ENCODE data around the gene SLC26A4. TPM values are rescaled to one million over a fixed set of nuclear protein-coding genes. Genes with fewer than 3 reads are reported as not detected.

Gene SLC26A4
- total RNA-seq, 1 donor from 2014 or later, result 0.57 TPM

DNA sequence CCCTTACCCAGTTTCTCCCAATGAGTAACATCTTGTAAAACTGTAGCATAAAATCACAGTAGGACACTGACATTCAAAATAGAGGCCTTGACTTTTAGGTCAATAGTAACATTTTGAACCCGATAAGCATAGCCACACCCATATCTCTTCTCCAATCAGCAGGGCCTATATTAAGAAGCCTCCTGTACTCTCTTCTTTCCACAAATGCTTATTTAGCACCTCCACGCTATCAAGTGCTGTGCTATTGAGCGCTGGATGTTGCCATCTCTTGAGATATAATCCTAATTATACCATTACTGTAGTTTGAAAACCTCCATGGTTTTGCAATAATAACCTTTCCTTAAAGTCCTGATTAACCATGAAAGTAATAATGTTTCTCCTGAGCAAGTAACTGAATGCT, 43.2 kb downstream of the SLC26A4 start:
- no peak overlapping the region for H3K4me2 ChIP-seq (ENCODE audit: low read length)
- H3K27ac Mint-ChIP-seq (ENCODE audit: unreplicated experiment), result no peak overlapping the region
- no peaks in the 10 kb centered on the region for H3K4me1 ChIP-seq (ENCODE audit: insufficient read depth, low read length)
- H3K9me3 Mint-ChIP-seq (ENCODE audit: unreplicated experiment), result no peaks in the 10 kb centered on the region
- no peak overlapping the region for H3K27ac ChIP-seq (ENCODE audit: low read depth, low read length)
- no peaks in the 10 kb centered on the region for H3K4me1 Mint-ChIP-seq (ENCODE audit: low read depth, unreplicated experiment)
- DNase-seq (ENCODE audit: low read depth) (no peak), FAIRE-seq (no peak)
- TF ChIP-seq, protein P1, sequence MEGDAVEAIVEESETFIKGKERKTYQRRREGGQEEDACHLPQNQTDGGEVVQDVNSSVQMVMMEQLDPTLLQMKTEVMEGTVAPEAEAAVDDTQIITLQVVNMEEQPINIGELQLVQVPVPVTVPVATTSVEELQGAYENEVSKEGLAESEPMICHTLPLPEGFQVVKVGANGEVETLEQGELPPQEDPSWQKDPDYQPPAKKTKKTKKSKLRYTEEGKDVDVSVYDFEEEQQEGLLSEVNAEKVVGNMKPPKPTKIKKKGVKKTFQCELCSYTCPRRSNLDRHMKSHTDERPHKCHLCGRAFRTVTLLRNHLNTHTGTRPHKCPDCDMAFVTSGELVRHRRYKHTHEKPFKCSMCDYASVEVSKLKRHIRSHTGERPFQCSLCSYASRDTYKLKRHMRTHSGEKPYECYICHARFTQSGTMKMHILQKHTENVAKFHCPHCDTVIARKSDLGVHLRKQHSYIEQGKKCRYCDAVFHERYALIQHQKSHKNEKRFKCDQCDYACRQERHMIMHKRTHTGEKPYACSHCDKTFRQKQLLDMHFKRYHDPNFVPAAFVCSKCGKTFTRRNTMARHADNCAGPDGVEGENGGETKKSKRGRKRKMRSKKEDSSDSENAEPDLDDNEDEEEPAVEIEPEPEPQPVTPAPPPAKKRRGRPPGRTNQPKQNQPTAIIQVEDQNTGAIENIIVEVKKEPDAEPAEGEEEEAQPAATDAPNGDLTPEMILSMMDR (IDR thresholded peaks at IDR 0.05; ENCODE audit: insufficient read depth, low read depth, low read length), result no peak
- no peak for TF ChIP-seq EZH2 (IDR thresholded peaks at IDR 0.05; ENCODE audit: insufficient read depth, low read length)
- H3K27me3 ChIP-seq (ENCODE audit: insufficient read depth, low read length), result no peaks in the 10 kb centered on the region
- H3K36me3 ChIP-seq (ENCODE audit: insufficient read depth, low read length), result no peaks in the 10 kb centered on the region
- H3K4me3 Mint-ChIP-seq (ENCODE audit: unreplicated experiment), result no peak overlapping the region
- no peaks in the 10 kb centered on the region for H3K9me3 ChIP-seq (ENCODE audit: insufficient read depth, low read depth, low read length)
- H4K20me1 ChIP-seq (ENCODE audit: insufficient read depth, low read length), result no peaks in the 10 kb centered on the region
- H3K4me3 ChIP-seq (ENCODE audit: insufficient read depth, low read depth, low read length), result no peak overlapping the region
- no peaks in the 10 kb centered on the region for H3K27me3 Mint-ChIP-seq (ENCODE audit: low read depth, unreplicated experiment)
- no peaks in the 10 kb centered on the region for H3K36me3 Mint-ChIP-seq (ENCODE audit: low read depth, unreplicated experiment)
- no peaks in the 10 kb centered on the region for H3K79me2 ChIP-seq (ENCODE audit: insufficient read depth, low read length)
- no peak overlapping the region for H2AFZ ChIP-seq (ENCODE audit: low read depth, low read length)
- no peak overlapping the region for H3K9ac ChIP-seq (ENCODE audit: low read length)

DNA sequence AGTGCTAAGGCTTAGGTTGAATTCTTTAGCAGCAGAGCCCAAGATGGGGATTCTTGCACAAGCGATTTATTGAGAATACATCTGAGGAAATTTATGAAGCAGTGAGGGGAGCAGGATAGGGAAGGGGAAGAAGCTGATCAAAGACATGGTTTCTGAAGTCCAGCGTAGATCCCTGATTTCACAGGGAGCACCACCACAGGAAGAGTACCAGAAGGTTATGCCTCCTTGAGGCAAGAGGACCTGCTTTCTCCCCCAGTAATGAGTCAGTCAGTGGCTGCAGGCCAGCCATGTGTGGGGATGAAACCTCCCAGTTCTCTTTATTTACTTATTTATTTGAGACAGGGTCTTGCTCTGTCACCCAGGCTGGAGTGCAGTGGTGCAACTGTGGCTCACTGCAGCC, 48.3 kb downstream of the SLC26A4 start:
- Histone ChIP-seq H2AFZ (ENCODE audit: low read depth, low read length) (no peak overlapping the region), H3K79me2 (ENCODE audit: insufficient read depth, low read length) (no peaks in the 10 kb centered on the region), H3K27ac (ENCODE audit: low read depth, low read length) (no peak overlapping the region), H3K36me3 (ENCODE audit: insufficient read depth, low read length) (no peaks in the 10 kb centered on the region), H4K20me1 (ENCODE audit: insufficient read depth, low read length) (no peaks in the 10 kb centered on the region), H3K9me3 (ENCODE audit: insufficient read depth, low read depth, low read length) (no peaks in the 10 kb centered on the region), H3K27me3 (ENCODE audit: insufficient read depth, low read length) (no peaks in the 10 kb centered on the region), H3K4me1 (ENCODE audit: insufficient read depth, low read length) (no peaks in the 10 kb centered on the region), H3K4me2 (ENCODE audit: low read length) (no peak overlapping the region), H3K9ac (ENCODE audit: low read length) (no peak overlapping the region), H3K4me3 (ENCODE audit: insufficient read depth, low read depth, low read length) (no peak overlapping the region)
- H3K4me1 Mint-ChIP-seq (ENCODE audit: low read depth, unreplicated experiment), result peaks cover 16% of the 10 kb centered on the region
- H3K27ac Mint-ChIP-seq (ENCODE audit: unreplicated experiment), result no peak overlapping the region
- no peaks in the 10 kb centered on the region for H3K27me3 Mint-ChIP-seq (ENCODE audit: low read depth, unreplicated experiment)
- TF ChIP-seq, protein P1 (IDR thresholded peaks at IDR 0.05; ENCODE audit: insufficient read depth, low read depth, low read length), result no peak
- no peak for TF ChIP-seq EZH2 (IDR thresholded peaks at IDR 0.05; ENCODE audit: insufficient read depth, low read length)
- FAIRE-seq (no peak), DNase-seq (ENCODE audit: low read depth) (no peak)
- H3K36me3 Mint-ChIP-seq (ENCODE audit: low read depth, unreplicated experiment), result no peaks in the 10 kb centered on the region
- H3K9me3 Mint-ChIP-seq (ENCODE audit: unreplicated experiment), result no peaks in the 10 kb centered on the region
- no peak overlapping the region for H3K4me3 Mint-ChIP-seq (ENCODE audit: unreplicated experiment)

DNA sequence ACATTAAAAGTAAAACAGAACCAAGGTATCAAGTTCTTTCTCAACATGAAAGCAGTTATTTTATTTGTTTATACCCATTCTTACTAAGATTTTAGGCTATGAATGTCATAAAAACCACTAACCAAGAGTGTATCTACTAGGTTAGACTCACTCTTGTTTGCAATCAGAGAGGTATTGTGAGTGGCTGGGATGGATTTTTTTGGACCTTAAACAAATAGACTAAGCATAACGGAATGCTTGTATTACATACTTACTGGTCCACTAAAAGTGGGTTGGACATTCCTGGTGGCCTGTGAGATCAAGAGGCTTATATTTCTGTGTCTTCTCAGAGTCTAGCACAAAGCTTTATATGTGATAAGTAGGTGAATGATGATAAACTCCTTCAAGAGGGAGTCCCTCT, 50.7 kb downstream of the SLC26A4 start:
- H3K4me1 ChIP-seq (ENCODE audit: insufficient read depth, low read length), result no peaks in the 10 kb centered on the region

More for the DNA sequence above, 50.7 kb downstream of the SLC26A4 start:
- Histone ChIP-seq H3K27me3 (ENCODE audit: insufficient read depth, low read length) (no peaks in the 10 kb centered on the region), H3K9me3 (ENCODE audit: insufficient read depth, low read depth, low read length) (no peaks in the 10 kb centered on the region), H3K27ac (ENCODE audit: low read depth, low read length) (no peak overlapping the region), H3K4me2 (ENCODE audit: low read length) (no peak overlapping the region), H4K20me1 (ENCODE audit: insufficient read depth, low read length) (no peaks in the 10 kb centered on the region), H3K36me3 (ENCODE audit: insufficient read depth, low read length) (no peaks in the 10 kb centered on the region), H3K79me2 (ENCODE audit: insufficient read depth, low read length) (no peaks in the 10 kb centered on the region), H2AFZ (ENCODE audit: low read depth, low read length) (no peak overlapping the region), H3K4me3 (ENCODE audit: insufficient read depth, low read depth, low read length) (no peak overlapping the region), H3K9ac (ENCODE audit: low read length) (no peak overlapping the region)
- Mint-ChIP-seq H3K4me1 (ENCODE audit: low read depth, unreplicated experiment) (peaks cover 16% of the 10 kb centered on the region), H3K27me3 (ENCODE audit: low read depth, unreplicated experiment) (no peaks in the 10 kb centered on the region), H3K36me3 (ENCODE audit: low read depth, unreplicated experiment) (no peaks in the 10 kb centered on the region), H3K9me3 (ENCODE audit: unreplicated experiment) (no peaks in the 10 kb centered on the region), H3K27ac (ENCODE audit: unreplicated experiment) (no peak overlapping the region), H3K4me3 (ENCODE audit: unreplicated experiment) (no peak overlapping the region)
- FAIRE-seq, result no peak
- DNase-seq (ENCODE audit: low read depth), result peak; percentile 81
- TF ChIP-seq EZH2 (IDR thresholded peaks at IDR 0.05; ENCODE audit: insufficient read depth, low read length), result no peak
- TF ChIP-seq, protein P1 (IDR thresholded peaks at IDR 0.05; ENCODE audit: insufficient read depth, low read depth, low read length), result no peak

Measured in astrocyte (in vitro differentiated cells and primary cell).